NB4 (cell line): ENCODE data around the gene CFAP58.

Experiments used
- DNase-seq: peaks from one replicate; pipeline ENCODE4 v3.0.0; 2010; ENCODE audit warnings: low read depth
- H3K4me3 ChIP-seq: one replicate; pipeline ENCODE4 v1.5.1; 2011; ENCODE audit warnings: mild to moderate bottlenecking, low read depth, low read length, moderate library complexity
- MYC ChIP-seq: IDR thresholded peaks from 2 replicates; pipeline ENCODE4 v1.6.1; 2011; ENCODE audit warnings: low read depth, low read length
- POLR2A ChIP-seq: IDR thresholded peaks from 2 replicates; pipeline ENCODE4 v1.6.1; 2011; ENCODE audit warnings: mild to moderate bottlenecking; ENCODE audit not compliant: insufficient read length; ENCODE audit errors: extremely low read depth
- TF ChIP-seq, protein P1 (sequence below): IDR thresholded peaks from 2 replicates; pipeline ENCODE4 v1.6.1; 2011; ENCODE audit warnings: low read depth, low read length
- TF ChIP-seq, protein P2 (sequence below): IDR thresholded peaks from one replicate; pipeline ENCODE4 v1.5.1; 2012; ENCODE audit warnings: low read depth, low read length

The CFAP58 gene

DNA sequence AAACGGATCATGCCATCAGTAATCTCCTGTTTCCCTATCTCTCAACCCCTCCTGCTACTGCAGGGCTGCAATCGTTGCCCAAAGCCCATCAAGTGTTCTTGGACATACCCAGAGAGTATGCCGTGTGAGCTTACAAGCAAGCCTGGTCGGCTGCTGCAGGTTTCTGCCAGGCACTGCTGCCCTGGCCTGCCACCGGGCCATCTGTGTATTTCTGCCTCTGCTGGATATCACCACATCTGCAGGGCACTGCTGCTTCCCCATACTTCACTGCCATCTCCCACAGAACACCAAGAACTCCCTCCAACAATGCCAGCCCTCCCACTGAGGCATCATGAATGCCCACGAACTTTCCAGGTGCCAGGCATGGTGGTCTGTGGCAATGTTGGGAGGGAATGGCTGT, 149.3 kb downstream of the CFAP58 start:
- no peak for DNase-seq
- H3K4me3 ChIP-seq, result no peak overlapping the region
- TF ChIP-seq, protein P1, sequence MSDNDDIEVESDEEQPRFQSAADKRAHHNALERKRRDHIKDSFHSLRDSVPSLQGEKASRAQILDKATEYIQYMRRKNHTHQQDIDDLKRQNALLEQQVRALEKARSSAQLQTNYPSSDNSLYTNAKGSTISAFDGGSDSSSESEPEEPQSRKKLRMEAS, result no peak
- no peak for TF ChIP-seq MYC
- TF ChIP-seq, protein P2, sequence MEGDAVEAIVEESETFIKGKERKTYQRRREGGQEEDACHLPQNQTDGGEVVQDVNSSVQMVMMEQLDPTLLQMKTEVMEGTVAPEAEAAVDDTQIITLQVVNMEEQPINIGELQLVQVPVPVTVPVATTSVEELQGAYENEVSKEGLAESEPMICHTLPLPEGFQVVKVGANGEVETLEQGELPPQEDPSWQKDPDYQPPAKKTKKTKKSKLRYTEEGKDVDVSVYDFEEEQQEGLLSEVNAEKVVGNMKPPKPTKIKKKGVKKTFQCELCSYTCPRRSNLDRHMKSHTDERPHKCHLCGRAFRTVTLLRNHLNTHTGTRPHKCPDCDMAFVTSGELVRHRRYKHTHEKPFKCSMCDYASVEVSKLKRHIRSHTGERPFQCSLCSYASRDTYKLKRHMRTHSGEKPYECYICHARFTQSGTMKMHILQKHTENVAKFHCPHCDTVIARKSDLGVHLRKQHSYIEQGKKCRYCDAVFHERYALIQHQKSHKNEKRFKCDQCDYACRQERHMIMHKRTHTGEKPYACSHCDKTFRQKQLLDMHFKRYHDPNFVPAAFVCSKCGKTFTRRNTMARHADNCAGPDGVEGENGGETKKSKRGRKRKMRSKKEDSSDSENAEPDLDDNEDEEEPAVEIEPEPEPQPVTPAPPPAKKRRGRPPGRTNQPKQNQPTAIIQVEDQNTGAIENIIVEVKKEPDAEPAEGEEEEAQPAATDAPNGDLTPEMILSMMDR, result no peak
- no peak for TF ChIP-seq POLR2A
